Amniotic stem cell (primary cell): ENCODE measurements around the gene EXOC6B.
A peak's percentile ranks its signal among the peaks of the same experiment; 100 is the strongest.

ENCODE experiments used
- DNase-seq: peaks from one replicate; lab custom pipeline; 2025; lab: John Stamatoyannopoulos, UW

The EXOC6B gene

GRCh38 chr2:72734432-72734831 is 91.4 kb downstream of the EXOC6B start:
- DNase-seq: no peak

- DNase-seq: no peak
Observed at GRCh38 chr2:72731116-72731515, 94.7 kb downstream of the EXOC6B start.

GRCh38 chr2:72727356-72727755 is 98.5 kb downstream of the EXOC6B start:
- DNase-seq: no peak

- DNase-seq: no peak
Observed at GRCh38 chr2:72723769-72724370, 102.0 kb downstream of the EXOC6B start.

- DNase-seq: no peak
Observed at GRCh38 chr2:72722492-72723070, 103.3 kb downstream of the EXOC6B start.

GRCh38 chr2:72719416-72719815 is 106.4 kb downstream of the EXOC6B start:
- DNase-seq: no peak

GRCh38 chr2:72718876-72719275 is 107.0 kb downstream of the EXOC6B start:
- no peak for DNase-seq

- DNase-seq: no peak
Observed at GRCh38 chr2:72716601-72717000, 109.2 kb downstream of the EXOC6B start.

GRCh38 chr2:72713857-72714256 is 112.0 kb downstream of the EXOC6B start:
- DNase-seq: no peak

- no peak for DNase-seq
Observed at GRCh38 chr2:72712977-72713376, 112.9 kb downstream of the EXOC6B start.

GRCh38 chr2:72712304-72712703 is 113.5 kb downstream of the EXOC6B start:
- DNase-seq: no peak

- no peak for DNase-seq
Observed at GRCh38 chr2:72710418-72711152, 115.2 kb downstream of the EXOC6B start.

GRCh38 chr2:72708236-72708635 is 117.6 kb downstream of the EXOC6B start:
- DNase-seq: no peak

GRCh38 chr2:72698300-72698699 is 127.5 kb downstream of the EXOC6B start:
- no peak for DNase-seq

GRCh38 chr2:72696559-72696958 is 129.3 kb downstream of the EXOC6B start:
- DNase-seq: no peak

- no peak for DNase-seq
Observed at GRCh38 chr2:72695676-72696075, 130.2 kb downstream of the EXOC6B start.

GRCh38 chr2:72694715-72695496 is 130.9 kb downstream of the EXOC6B start:
- peak; percentile 8 for DNase-seq

GRCh38 chr2:72689579-72690195 is 136.1 kb downstream of the EXOC6B start:
- no peak for DNase-seq

- no peak for DNase-seq
Observed at GRCh38 chr2:72685638-72686213, 140.1 kb downstream of the EXOC6B start.

- no peak for DNase-seq
Observed at GRCh38 chr2:72682061-72682460, 143.8 kb downstream of the EXOC6B start.

GRCh38 chr2:72681016-72681995 is 144.5 kb downstream of the EXOC6B start:
- DNase-seq: no peak
